ENCODE measurements around the gene ANKRD33. TPM values are rescaled to one million over a fixed set of nuclear protein-coding genes. Genes with fewer than 3 reads are reported as not detected.

The ANKRD33 gene, protein sequence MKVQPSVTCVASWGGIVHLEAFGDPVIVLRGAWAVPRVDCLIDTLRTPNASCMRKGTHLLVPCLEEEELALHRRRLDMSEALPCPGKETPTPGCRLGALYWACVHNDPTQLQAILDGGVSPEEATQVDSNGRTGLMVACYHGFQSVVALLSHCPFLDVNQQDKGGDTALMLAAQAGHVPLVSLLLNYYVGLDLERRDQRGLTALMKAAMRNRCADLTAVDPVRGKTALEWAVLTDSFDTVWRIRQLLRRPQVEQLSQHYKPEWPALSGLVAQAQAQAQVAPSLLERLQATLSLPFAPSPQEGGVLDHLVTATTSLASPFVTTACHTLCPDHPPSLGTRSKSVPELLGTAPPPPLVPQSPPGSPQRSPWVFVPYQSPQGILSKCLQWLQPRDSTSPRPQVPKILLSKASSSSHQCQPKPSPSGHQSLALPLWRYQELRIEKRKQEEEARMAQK
- not detected for total RNA-seq

DNA sequence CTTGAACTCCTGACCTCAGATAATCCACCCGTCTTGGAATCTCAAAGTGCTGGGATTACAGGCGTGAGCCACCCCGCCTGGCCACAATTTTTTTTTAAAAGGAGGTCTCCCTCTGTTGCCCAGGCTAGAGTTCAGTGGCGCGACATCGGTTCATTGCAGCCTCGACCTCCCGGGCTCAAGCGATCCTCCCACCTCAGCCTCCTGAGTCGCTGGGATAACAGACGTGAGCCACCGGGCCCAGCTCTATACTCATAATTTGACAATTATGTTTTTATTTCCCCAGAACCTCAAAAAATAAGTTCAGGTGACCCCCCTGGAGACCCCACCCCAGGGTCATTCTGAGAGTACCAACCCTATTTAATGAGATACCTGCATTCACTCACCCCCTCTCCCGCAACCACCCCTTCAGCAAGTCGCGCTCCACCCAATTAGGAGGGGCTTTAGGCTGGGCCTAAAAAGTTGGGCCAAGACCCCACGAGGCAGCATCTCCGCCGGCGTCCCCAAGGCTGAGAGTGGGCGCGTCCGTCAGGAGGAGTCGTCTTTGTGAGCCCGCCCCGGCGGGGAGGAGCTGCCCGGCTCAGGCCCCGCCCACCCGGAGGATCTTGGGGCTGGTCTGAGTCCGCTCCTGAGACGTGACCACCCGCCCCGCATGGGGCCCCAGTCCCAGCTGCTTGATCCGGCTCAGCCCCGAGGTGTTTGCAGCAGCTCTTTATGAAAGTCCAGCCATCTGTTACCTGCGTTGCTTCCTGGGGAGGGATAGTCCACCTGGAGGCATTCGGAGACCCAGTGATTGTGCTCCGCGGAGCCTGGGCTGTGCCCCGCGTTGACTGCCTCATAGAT, at the start of gene ANKRD33:
Gene ANKRD33, plus strand, starts transcription at position 628 of the 840 bp plus-strand sequence. Its CDS starts 84 bp downstream, at position 712.
- no peak for DNase-seq
- no peaks in the 10 kb centered on the region for H3K36me3 ChIP-seq
- no peaks in the 10 kb centered on the region for H3K9me3 ChIP-seq
- H3K27me3 ChIP-seq, result no peaks in the 10 kb centered on the region
- peaks cover 0 to 9% of the 10 kb centered on the region in 2 donors for H3K4me1 ChIP-seq
- TF ChIP-seq, protein P1, sequence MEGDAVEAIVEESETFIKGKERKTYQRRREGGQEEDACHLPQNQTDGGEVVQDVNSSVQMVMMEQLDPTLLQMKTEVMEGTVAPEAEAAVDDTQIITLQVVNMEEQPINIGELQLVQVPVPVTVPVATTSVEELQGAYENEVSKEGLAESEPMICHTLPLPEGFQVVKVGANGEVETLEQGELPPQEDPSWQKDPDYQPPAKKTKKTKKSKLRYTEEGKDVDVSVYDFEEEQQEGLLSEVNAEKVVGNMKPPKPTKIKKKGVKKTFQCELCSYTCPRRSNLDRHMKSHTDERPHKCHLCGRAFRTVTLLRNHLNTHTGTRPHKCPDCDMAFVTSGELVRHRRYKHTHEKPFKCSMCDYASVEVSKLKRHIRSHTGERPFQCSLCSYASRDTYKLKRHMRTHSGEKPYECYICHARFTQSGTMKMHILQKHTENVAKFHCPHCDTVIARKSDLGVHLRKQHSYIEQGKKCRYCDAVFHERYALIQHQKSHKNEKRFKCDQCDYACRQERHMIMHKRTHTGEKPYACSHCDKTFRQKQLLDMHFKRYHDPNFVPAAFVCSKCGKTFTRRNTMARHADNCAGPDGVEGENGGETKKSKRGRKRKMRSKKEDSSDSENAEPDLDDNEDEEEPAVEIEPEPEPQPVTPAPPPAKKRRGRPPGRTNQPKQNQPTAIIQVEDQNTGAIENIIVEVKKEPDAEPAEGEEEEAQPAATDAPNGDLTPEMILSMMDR (IDR thresholded peaks at IDR 0.05), result no peak
- no peak for TF ChIP-seq POLR2A (IDR thresholded peaks at IDR 0.05)
- H3K4me3 ChIP-seq (replicated peaks in 1 of 3), result no peak within 1 kb of the TSS
- no peak within 1 kb of the TSS for H3K27ac ChIP-seq
- 43 to 72% methylated on average over 28 to 39 of the region's 41 CpGs for WGBS, 2 donors
- intact Hi-C loops (cut with DNase I), result no loop called here

DNA sequence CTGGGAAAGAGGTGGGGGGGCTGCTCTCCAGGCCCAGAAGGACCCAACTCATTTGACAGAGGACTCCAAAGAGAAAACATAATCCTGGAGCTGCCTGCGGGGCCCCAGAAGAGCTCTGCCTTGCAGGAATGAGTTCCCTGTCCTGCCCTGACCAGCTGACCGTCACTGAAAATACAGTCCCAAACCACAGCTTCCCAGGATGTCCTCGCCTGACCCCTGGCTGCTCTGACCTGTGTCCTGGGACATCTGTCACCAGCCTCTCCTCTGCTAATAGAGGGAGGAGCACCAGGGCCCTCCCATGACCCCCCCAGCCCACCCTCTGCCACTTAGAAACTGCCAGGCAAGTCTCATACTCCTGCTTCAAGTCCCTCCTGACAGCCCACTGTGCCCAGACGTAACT, 49.1 kb upstream of the ANKRD33 start:
- no peak overlapping the region for H3K27ac ChIP-seq
- H3K9me3 ChIP-seq, result no peaks in the 10 kb centered on the region
- peak in 1 of 2 donors; percentile 35 for DNase-seq
- TF ChIP-seq, protein P1 (IDR thresholded peaks at IDR 0.05), result no peak
- no peaks in the 10 kb centered on the region for H3K27me3 ChIP-seq
- intact Hi-C loops (cut with DNase I), result no loop called here
- H3K4me3 ChIP-seq (replicated peaks in 1 of 3), result no peak overlapping the region
- 27 to 37% methylated on average over 3 of the region's 4 CpGs for WGBS, 2 donors
- no peaks in the 10 kb centered on the region for H3K36me3 ChIP-seq
- H3K4me1 ChIP-seq, result peaks cover 0 to 8% of the 10 kb centered on the region in 2 donors

DNA sequence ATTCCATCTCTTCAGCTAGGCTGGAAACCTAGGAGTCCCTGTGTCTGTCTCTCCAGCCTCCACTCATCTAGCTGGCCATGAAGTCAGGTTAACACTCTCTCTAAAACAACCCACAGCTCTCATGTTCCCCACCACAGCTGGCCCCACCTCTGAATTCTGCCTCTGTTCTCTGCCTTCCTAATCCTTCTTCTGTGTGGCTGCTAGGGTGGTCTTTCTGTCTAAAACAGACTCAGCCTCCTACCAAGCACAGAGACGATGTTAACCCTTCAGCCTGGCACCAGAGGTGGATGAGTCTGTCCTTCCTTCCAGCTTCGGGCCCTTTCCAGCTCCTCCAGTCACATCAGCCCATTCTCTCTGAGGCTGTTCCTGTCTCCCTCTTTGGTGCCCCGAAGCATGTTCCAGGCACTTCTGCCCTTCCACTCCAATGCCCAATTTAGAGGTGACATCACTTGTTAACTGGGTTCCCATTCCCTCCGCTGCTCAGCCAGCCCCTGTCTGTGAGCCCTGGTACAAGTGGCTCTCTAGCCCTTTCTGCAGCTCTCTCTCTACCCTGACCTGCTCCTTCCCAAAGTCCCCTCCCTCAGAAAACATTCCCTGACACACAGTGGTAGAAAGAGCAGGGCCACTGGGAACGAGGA, 48.5 kb upstream of the ANKRD33 start:
- no peaks in the 10 kb centered on the region for H3K9me3 ChIP-seq

DNA sequence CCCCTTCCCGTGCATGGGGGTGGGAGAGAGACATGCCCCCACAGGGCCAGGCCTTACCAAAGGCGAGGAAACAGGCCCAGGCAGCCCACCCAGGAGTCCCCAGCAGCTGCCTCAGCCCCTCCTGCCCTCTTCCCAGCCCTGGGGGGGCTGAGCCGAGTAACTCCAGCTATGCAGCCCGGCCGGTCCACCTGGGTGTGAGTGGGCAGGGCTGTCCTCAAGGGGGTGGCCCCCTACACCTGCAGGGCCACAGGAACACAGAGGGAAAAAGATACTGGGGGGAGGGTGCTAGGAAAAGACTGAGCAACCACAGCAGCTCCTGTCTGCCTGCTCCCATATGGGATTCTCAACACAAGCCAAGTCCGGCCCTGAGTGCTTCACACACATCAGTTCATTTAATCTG, 46.9 kb upstream of the ANKRD33 start:
- Histone ChIP-seq H3K36me3 (no peaks in the 10 kb centered on the region), H3K27ac (no peak overlapping the region), H3K4me1 (peaks cover 0 to 8% of the 10 kb centered on the region in 2 donors), H3K27me3 (peaks cover 2% of the 10 kb centered on the region), H3K4me3 (replicated peaks in 1 of 3) (no peak overlapping the region), H3K9me3 (no peaks in the 10 kb centered on the region)
- TF ChIP-seq, protein P1 (IDR thresholded peaks at IDR 0.05), result no peak
- no peak for TF ChIP-seq POLR2A (IDR thresholded peaks at IDR 0.05)
- intact Hi-C loops (cut with DNase I), result no loop called here
- no peak for DNase-seq
- WGBS, 2 donors, result 61 to 95% methylated on average over 5 to 6 of the region's 6 CpGs

More for the DNA sequence above, 48.5 kb upstream of the ANKRD33 start:
- WGBS, 2 donors, result 49 to 53% methylated on average over 5 of the region's 5 CpGs
- TF ChIP-seq, protein P1 (IDR thresholded peaks at IDR 0.05), result no peak
- no peak for TF ChIP-seq POLR2A (IDR thresholded peaks at IDR 0.05)
- Histone ChIP-seq H3K27ac (no peak overlapping the region), H3K27me3 (no peaks in the 10 kb centered on the region), H3K4me3 (replicated peaks in 1 of 3) (no peak overlapping the region), H3K4me1 (peaks cover 0 to 8% of the 10 kb centered on the region in 2 donors), H3K36me3 (no peaks in the 10 kb centered on the region)
- intact Hi-C loops (cut with DNase I), result no loop called here
- peak in 1 of 2 donors; percentile 23 for DNase-seq

Data from thyroid gland (tissue), 4 donors.